ENCODE measurements around the gene SLC35A3.

DNA sequence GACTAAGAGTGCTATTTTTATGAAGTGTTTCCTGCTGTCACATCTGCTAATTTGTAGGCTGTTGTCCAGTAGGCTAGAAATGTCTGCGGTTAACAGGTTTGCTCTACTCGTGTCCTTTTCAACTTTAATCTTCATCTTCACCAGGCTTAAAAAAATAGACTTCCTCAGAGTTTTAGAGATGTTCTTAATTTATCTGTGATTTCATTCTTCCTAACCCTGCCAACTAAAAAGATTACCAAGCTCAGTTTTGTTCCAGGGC lies 96.1 kb downstream of the SLC35A3 start:
- TF ChIP-seq, protein P1, sequence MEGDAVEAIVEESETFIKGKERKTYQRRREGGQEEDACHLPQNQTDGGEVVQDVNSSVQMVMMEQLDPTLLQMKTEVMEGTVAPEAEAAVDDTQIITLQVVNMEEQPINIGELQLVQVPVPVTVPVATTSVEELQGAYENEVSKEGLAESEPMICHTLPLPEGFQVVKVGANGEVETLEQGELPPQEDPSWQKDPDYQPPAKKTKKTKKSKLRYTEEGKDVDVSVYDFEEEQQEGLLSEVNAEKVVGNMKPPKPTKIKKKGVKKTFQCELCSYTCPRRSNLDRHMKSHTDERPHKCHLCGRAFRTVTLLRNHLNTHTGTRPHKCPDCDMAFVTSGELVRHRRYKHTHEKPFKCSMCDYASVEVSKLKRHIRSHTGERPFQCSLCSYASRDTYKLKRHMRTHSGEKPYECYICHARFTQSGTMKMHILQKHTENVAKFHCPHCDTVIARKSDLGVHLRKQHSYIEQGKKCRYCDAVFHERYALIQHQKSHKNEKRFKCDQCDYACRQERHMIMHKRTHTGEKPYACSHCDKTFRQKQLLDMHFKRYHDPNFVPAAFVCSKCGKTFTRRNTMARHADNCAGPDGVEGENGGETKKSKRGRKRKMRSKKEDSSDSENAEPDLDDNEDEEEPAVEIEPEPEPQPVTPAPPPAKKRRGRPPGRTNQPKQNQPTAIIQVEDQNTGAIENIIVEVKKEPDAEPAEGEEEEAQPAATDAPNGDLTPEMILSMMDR (IDR thresholded peaks at IDR 0.05) = no peak
- TF ChIP-seq ZFX (IDR thresholded peaks at IDR 0.05; ENCODE audit: borderline replicate concordance) = no peak
